ENCODE measurements around the gene IL1RL2.

GRCh38 chr2:102141970-102142828, 44.6 kb upstream of the IL1RL2 start, which contains the start of gene IL1R1:
- peak in 1 of 2 donors; percentile 42 for TF ChIP-seq RAD21 (IDR thresholded peaks at IDR 0.05)
- TF ChIP-seq, protein P1, sequence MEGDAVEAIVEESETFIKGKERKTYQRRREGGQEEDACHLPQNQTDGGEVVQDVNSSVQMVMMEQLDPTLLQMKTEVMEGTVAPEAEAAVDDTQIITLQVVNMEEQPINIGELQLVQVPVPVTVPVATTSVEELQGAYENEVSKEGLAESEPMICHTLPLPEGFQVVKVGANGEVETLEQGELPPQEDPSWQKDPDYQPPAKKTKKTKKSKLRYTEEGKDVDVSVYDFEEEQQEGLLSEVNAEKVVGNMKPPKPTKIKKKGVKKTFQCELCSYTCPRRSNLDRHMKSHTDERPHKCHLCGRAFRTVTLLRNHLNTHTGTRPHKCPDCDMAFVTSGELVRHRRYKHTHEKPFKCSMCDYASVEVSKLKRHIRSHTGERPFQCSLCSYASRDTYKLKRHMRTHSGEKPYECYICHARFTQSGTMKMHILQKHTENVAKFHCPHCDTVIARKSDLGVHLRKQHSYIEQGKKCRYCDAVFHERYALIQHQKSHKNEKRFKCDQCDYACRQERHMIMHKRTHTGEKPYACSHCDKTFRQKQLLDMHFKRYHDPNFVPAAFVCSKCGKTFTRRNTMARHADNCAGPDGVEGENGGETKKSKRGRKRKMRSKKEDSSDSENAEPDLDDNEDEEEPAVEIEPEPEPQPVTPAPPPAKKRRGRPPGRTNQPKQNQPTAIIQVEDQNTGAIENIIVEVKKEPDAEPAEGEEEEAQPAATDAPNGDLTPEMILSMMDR (IDR thresholded peaks at IDR 0.05; ENCODE audit: low read depth, low read length, missing input control), result no peak
